Activated naive CD8-positive, alpha-beta T cell treated with anti-CD3 and anti-CD28 coated beads, Interleukin-2, amount 50 U/mL, for 16 hours (primary cell): Measurements from ENCODE around the gene FOXO3.
A peak's percentile ranks its signal among the peaks of the same experiment; 100 is the strongest.
"Not testable (repeated sequence)": the region's sequence is repeated elsewhere in the genome, so short reads cannot be mapped to it uniquely, and the experiment has no call there.

Source experiments
- DNase-seq: peaks from one replicate; pipeline ENCODE4 v3.0.0-alpha.2; 2020; ENCODE audit warnings: low read depth, low spot score

The FOXO3 gene

GRCh38 chr6:108560463-108561308, at the start of gene FOXO3:
Gene FOXO3, plus strand, starts transcription at chr6:108560917. Its CDS starts 292 bp downstream, at chr6:108561209.
- DNase-seq: no peak

- DNase-seq: no peak
Observed at GRCh38 chr6:108518714-108519576, 41.8 kb upstream of the FOXO3 start.

GRCh38 chr6:108521616-108522107, 39.1 kb upstream of the FOXO3 start:
- no peak for DNase-seq

- DNase-seq: no peak
Observed at GRCh38 chr6:108523697-108524096, 37.0 kb upstream of the FOXO3 start.

- DNase-seq: no peak
Observed at GRCh38 chr6:108524528-108525248, 36.0 kb upstream of the FOXO3 start.

- no peak for DNase-seq
Observed at GRCh38 chr6:108526739-108527174, 34.0 kb upstream of the FOXO3 start.

- no peak for DNase-seq
Observed at GRCh38 chr6:108528878-108529277, 31.8 kb upstream of the FOXO3 start.

- no peak for DNase-seq
Observed at GRCh38 chr6:108531332-108531731, 29.4 kb upstream of the FOXO3 start.

GRCh38 chr6:108535114-108535742, 25.5 kb upstream of the FOXO3 start:
- no peak for DNase-seq

GRCh38 chr6:108535920-108536535, 24.7 kb upstream of the FOXO3 start:
- not testable (repeated sequence) for DNase-seq

- peak; percentile 26 for DNase-seq
Observed at GRCh38 chr6:108541843-108542759, 18.6 kb upstream of the FOXO3 start.

- DNase-seq: no peak
Observed at GRCh38 chr6:108543175-108543940, 17.4 kb upstream of the FOXO3 start.

- DNase-seq: no peak
Observed at GRCh38 chr6:108544606-108545005, 16.1 kb upstream of the FOXO3 start.

GRCh38 chr6:108546079-108547049, 14.4 kb upstream of the FOXO3 start:
- DNase-seq: no peak

GRCh38 chr6:108549241-108549640, 11.5 kb upstream of the FOXO3 start:
- DNase-seq: no peak

- DNase-seq: no peak
Observed at GRCh38 chr6:108549741-108550140, 11.0 kb upstream of the FOXO3 start.

GRCh38 chr6:108550256-108550655, 10.5 kb upstream of the FOXO3 start:
- DNase-seq: no peak
